GM21786 (cell line): ENCODE data around the gene HOXA7.

ENCODE experiments used
- ATAC-seq: cut with Tn5 transposase; IDR thresholded peaks from one replicate; pipeline ENCODE4 v1.9.1; 2021; ENCODE audit not compliant: unreplicated experiment

Gene HOXA7

GRCh38 chr7:27182861-27183681 lies 26.6 kb upstream of the HOXA7 start:
- no peak for ATAC-seq

GRCh38 chr7:27182285-27182841 lies 25.9 kb upstream of the HOXA7 start:
- ATAC-seq, result no peak

GRCh38 chr7:27181795-27182275 lies 25.4 kb upstream of the HOXA7 start:
- ATAC-seq, result no peak

GRCh38 chr7:27180431-27181420 lies 24.3 kb upstream of the HOXA7 start:
- ATAC-seq, result no peak

GRCh38 chr7:27179503-27180430 lies 23.3 kb upstream of the HOXA7 start:
- ATAC-seq, result no peak

GRCh38 chr7:27179030-27179429 lies 22.6 kb upstream of the HOXA7 start:
- no peak for ATAC-seq

- ATAC-seq, result no peak
Measured at GRCh38 chr7:27178366-27178765, 21.9 kb upstream of the HOXA7 start.

GRCh38 chr7:27177795-27178320 lies 21.4 kb upstream of the HOXA7 start:
- no peak for ATAC-seq

GRCh38 chr7:27176962-27177794 lies 20.7 kb upstream of the HOXA7 start:
- ATAC-seq, result no peak

- no peak for ATAC-seq
Measured at GRCh38 chr7:27176524-27176845, 20.0 kb upstream of the HOXA7 start.

- ATAC-seq, result no peak
Measured at GRCh38 chr7:27175626-27176523, 19.4 kb upstream of the HOXA7 start.

GRCh38 chr7:27174874-27175625 lies 18.6 kb upstream of the HOXA7 start:
- no peak for ATAC-seq

- ATAC-seq, result no peak
Measured at GRCh38 chr7:27173956-27174873, 17.7 kb upstream of the HOXA7 start, which contains the start of gene HOXA10. HOXA10 (minus strand) TSS chr7:27174320; CDS start chr7:27174306, 14 bp downstream.

- no peak for ATAC-seq
Measured at GRCh38 chr7:27173511-27173955, 17.1 kb upstream of the HOXA7 start.

GRCh38 chr7:27172823-27173510 lies 16.5 kb upstream of the HOXA7 start:
- ATAC-seq, result no peak

- no peak for ATAC-seq
Measured at GRCh38 chr7:27172315-27172774, 15.9 kb upstream of the HOXA7 start.
